ENCODE data around the gene SAA2. TPM values are rescaled to one million over a fixed set of nuclear protein-coding genes. Genes with fewer than 3 reads are reported as not detected.

The SAA2 gene
- total RNA-seq, 1 donor from 2014 or later: not detected

- DNase-seq (ENCODE audit: low read depth, low spot score): no peak
Measured at GRCh38 chr11:18196532-18196931, 51.9 kb downstream of the SAA2 start.

Other genes starting within 250 kb of the SAA2 start
- gene SERGEF, start 235.6 kb downstream of the SAA2 start, total RNA-seq: 19.9 and 23.3 TPM in 2 replicates
- under 0.01 TPM in 1 of 2 replicates, not detected in the other for gene TPH1, start 202.4 kb downstream of the SAA2 start, total RNA-seq
- 21.6 and 35.1 TPM in 2 replicates for gene SAAL1, start 142.6 kb downstream of the SAA2 start, total RNA-seq
- gene MRGPRX3, start 116.1 kb downstream of the SAA2 start, total RNA-seq: not detected in 2 replicates
- gene MRGPRX4, start 75.8 kb downstream of the SAA2 start, total RNA-seq: not detected in 2 replicates
- gene SAA4, start 11.9 kb downstream of the SAA2 start, total RNA-seq: not detected in 2 replicates
- gene SAA1, start 17.6 kb upstream of the SAA2 start, total RNA-seq: not detected in 2 replicates
- gene HPS5, start 73.5 kb upstream of the SAA2 start, total RNA-seq: 26.6 and 33.8 TPM in 2 replicates
- gene GTF2H1, start 73.9 kb upstream of the SAA2 start, total RNA-seq: 52.4 and 60.7 TPM in 2 replicates
- 695 and 699 TPM in 2 replicates for gene LDHA, start 145.9 kb upstream of the SAA2 start, total RNA-seq
- not detected in 2 replicates for gene LDHC, start 163.7 kb upstream of the SAA2 start, total RNA-seq
- not detected in 2 replicates for gene LDHAL6A, start 207.2 kb upstream of the SAA2 start, total RNA-seq